ENCODE measurements around the gene MSI2.

GRCh38 chr17:57485566-57485865 is 229.2 kb downstream of the MSI2 start:
- TF ChIP-seq, protein P1, sequence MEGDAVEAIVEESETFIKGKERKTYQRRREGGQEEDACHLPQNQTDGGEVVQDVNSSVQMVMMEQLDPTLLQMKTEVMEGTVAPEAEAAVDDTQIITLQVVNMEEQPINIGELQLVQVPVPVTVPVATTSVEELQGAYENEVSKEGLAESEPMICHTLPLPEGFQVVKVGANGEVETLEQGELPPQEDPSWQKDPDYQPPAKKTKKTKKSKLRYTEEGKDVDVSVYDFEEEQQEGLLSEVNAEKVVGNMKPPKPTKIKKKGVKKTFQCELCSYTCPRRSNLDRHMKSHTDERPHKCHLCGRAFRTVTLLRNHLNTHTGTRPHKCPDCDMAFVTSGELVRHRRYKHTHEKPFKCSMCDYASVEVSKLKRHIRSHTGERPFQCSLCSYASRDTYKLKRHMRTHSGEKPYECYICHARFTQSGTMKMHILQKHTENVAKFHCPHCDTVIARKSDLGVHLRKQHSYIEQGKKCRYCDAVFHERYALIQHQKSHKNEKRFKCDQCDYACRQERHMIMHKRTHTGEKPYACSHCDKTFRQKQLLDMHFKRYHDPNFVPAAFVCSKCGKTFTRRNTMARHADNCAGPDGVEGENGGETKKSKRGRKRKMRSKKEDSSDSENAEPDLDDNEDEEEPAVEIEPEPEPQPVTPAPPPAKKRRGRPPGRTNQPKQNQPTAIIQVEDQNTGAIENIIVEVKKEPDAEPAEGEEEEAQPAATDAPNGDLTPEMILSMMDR (IDR thresholded peaks at IDR 0.05; ENCODE audit: low read length), result no peak
- TF ChIP-seq EZH2 (IDR thresholded peaks at IDR 0.05; ENCODE audit: borderline replicate concordance, low read length), result no peak
